RWPE1 (cell line): ENCODE data around the gene OXCT1.

Source experiments
- CTCF ChIA-PET: fragments of 350-600 bp; sonication (Branson Sonifier 250); formaldehyde crosslinking; extraction: SDS; loops from one replicate; lab custom pipeline; 2021; lab: Yijun Ruan, JAX
- POLR2A ChIA-PET: fragments of 400-600 bp; formaldehyde crosslinking; extraction: SDS; loops from one replicate; lab custom pipeline; 2020; ENCODE audit warnings: antibody characterized with exemption; ENCODE audit not compliant: low non-redundant PET; lab: Yijun Ruan, JAX
- DNase-seq: peaks from one replicate; pipeline ENCODE4 v3.0.0; 2012; ENCODE audit warnings: low spot score
- H3K27ac ChIP-seq: fragments of 450-650 bp; 2 replicates; pipeline ENCODE4 v1.5.1; 2017
- TF ChIP-seq, protein P1 (sequence below): fragments of 450-650 bp; conservative IDR thresholded peaks from 2 replicates; pipeline ENCODE4 v1.5.1; 2017; ENCODE audit warnings: low read depth, mild to moderate bottlenecking

Gene OXCT1

DNA sequence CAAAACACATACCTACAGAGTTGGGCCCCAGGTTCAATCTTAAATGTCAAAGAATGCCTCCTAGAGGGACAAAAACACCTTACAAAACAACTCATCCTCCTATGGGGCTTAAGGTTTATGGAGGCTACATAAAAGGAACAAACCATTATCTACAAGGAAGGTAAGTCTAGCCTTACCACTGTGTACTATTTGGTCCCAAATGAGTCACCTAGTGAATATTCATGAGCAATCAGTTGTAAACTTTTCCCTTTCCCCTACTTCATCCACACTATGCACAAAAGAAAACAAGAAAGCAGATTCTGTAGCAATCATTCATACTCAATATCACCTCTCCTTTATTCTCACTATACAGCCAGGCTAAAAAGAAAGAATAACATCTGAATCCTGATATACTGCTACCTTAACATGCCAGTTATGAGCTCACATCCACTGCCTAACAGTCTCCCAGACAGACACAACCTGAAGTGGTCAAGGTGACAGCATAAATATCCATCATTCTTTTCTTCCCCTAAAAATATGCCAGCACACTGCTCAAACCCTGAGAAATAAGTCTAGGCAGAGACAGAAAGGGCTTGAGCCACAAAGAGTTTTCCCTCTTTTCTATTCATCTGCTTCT is 6.2 kb downstream of the OXCT1 start:
- ChIA-PET CTCF (interaction anchor here (0.8 kb wide), 1 partner anchor 40 kb away, joined by 3 read pairs; the partner anchor contains the start of gene RIMOC1), POLR2A (no interaction called here)
- TF ChIP-seq, protein P1, sequence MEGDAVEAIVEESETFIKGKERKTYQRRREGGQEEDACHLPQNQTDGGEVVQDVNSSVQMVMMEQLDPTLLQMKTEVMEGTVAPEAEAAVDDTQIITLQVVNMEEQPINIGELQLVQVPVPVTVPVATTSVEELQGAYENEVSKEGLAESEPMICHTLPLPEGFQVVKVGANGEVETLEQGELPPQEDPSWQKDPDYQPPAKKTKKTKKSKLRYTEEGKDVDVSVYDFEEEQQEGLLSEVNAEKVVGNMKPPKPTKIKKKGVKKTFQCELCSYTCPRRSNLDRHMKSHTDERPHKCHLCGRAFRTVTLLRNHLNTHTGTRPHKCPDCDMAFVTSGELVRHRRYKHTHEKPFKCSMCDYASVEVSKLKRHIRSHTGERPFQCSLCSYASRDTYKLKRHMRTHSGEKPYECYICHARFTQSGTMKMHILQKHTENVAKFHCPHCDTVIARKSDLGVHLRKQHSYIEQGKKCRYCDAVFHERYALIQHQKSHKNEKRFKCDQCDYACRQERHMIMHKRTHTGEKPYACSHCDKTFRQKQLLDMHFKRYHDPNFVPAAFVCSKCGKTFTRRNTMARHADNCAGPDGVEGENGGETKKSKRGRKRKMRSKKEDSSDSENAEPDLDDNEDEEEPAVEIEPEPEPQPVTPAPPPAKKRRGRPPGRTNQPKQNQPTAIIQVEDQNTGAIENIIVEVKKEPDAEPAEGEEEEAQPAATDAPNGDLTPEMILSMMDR = no peak
- no peak overlapping the region for H3K27ac ChIP-seq
- no peak for DNase-seq

DNA sequence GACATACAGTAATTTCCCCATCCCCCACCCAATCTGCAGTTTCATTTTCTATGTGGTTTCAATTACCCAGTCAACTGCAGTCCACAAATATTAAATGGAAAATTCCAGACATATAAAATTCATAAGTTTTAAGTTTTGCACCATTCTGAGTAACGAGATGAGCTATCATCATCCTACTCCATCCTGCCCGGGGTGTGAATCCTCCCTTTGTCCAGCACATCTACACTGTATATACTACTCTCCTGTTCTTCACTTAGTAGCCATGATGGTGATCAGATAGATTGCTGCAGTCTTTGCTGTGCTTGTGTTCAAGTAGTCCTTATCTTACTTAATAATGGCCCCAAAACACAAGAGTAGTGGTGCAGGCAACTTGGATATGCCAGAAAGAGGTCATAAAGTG is 11.3 kb downstream of the OXCT1 start:
- DNase-seq = no peak
- TF ChIP-seq, protein P1 = no peak
- ChIA-PET POLR2A (no interaction called here), CTCF (interaction anchor here (1.2 kb wide), 1 partner anchor 66 kb away, joined by 3 read pairs; the partner anchor contains the start of gene FBXO4)
- H3K27ac ChIP-seq = no peak overlapping the region

DNA sequence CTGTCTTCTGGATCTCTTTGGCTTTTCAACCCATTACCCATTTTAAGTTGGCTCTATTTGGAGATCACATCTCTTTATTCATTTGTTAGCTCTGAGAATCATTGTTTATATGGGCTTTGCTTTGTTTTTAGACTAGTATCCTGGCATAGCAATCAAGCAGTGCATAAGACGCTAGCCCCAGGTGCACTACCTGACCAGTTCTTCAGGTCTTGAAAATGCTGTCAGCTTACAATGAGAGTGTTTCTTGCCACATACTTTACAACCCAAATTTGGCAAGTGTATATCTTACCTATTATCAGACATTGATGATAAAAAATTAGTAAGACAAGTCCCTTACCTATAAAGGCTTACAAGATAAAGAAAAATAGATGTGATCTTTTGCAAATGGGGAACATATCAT is 12.2 kb downstream of the OXCT1 start:
- CTCF ChIA-PET = interaction anchor here (0.9 to 2.7 kb wide), 3 partner anchors 46 to 199 kb away, joined by 3 to 19 read pairs (median 3); partner anchors contain the start of genes FBXO4 and RIMOC1
- POLR2A ChIA-PET = no interaction called here
- TF ChIP-seq, protein P1 = no peak
- no peak overlapping the region for H3K27ac ChIP-seq
- no peak for DNase-seq

DNA sequence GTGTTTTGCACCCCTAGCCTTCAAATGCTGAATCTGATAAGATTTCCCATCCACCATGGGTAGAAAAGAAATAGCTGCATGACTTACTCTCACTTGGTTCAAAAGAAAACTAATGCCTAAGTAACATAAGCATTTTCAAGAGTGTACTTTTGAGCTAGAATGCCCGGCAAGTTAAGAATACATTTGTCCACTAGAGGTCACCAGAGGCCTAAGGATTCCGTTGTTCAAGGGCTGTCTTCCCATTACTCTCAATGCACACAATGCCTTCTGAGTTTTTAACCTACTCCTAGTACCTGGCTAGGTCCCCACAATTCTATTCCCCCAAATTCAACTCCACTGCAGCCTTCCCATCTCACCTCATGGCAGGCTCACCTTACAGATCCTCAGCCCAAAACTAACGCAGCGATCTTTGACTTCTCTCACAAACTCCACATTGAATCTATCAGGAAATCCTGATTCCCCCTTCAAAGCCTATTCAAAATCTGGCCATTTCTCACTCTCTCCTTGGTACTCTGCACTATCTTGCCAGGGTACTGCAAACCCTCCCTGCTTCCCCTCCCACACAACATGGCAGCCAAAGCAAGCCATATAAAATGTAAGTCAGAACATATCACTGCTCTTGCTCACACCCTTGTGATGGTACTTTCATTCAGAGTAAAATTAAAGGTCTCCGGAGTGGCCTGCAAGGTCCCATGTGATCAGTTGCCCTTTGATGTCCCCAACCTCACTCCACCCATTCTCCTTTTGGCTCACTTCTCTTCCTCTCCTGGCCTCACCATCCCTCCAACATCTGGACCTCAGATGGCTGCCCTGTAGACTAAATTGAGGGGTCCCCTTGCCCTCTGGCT is 13.4 kb downstream of the OXCT1 start:
- TF ChIP-seq, protein P1 = peak; percentile 87
- H3K27ac ChIP-seq = no peak overlapping the region
- CTCF ChIA-PET = interaction anchor here (0.5 to 2.7 kb wide), 9 partner anchors 8 to 787 kb away, joined by 3 to 19 read pairs (median 3); no protein-coding TSS in a partner anchor
- peak; percentile 65 for DNase-seq
- POLR2A ChIA-PET = interaction anchor here (0.6 kb wide), 1 partner anchor 187 kb away, joined by 4 read pairs; no protein-coding TSS in a partner anchor

DNA sequence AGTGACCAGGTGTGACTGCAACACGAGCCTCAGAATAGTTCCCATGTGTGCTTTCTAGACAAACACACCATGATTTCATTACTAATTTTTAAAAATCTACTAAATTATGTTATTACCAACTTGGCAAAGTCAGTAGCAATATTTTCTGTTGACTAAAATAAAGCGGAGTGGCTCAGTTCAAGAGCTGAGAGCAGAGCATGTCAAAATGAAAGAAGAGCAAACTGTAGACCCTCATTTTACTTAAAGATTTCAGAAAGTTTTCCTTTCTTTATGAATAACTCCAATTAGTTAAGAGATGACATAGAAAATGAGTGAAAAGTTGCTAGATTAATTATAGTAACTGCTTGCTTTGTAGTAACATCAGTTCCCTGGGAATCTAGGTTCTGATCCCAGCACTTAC is 17.9 kb downstream of the OXCT1 start:
- H3K27ac ChIP-seq = no peak overlapping the region
- no peak for DNase-seq
- ChIA-PET POLR2A (no interaction called here), CTCF (no interaction called here)
- TF ChIP-seq, protein P1 = no peak

DNA sequence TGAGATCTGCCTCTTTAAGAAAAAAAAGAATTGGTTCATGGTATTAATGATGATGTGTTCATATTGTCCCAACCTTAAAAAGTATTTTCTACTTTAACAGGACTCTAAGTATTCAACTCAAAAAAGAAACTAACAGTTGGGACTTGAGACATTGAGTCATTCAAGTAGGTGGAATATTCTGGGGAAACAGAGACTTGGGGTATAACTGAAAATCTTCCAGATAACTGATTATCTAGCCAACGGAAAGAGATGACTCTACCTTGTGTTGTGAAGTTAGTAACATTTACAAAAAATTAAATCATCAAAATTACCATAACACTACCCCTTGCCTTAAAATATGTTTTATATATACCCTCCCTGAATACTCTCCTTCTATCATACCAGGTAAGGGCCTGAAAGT is 19.1 kb downstream of the OXCT1 start:
- DNase-seq = no peak
- ChIA-PET CTCF (no interaction called here), POLR2A (no interaction called here)
- TF ChIP-seq, protein P1 = no peak
- H3K27ac ChIP-seq = no peak overlapping the region
